HG03432 (cell line): ENCODE results near the gene LHFPL3.
"Not testable (repeated sequence)": the region's sequence is repeated elsewhere in the genome, so short reads cannot be mapped to it uniquely, and the experiment has no call there.

Experiments used
- ATAC-seq: cut with Tn5 transposase; IDR thresholded peaks from one replicate; pipeline ENCODE4 v1.9.1; 2021; ENCODE audit warnings: mild to moderate bottlenecking, moderate library complexity; ENCODE audit not compliant: unreplicated experiment

Gene LHFPL3

GRCh38 chr7:104661575-104661974 is 333.2 kb downstream of the LHFPL3 start:
- no peak for ATAC-seq

- no peak for ATAC-seq
These were observed 336.2 kb downstream of the LHFPL3 start for GRCh38 chr7:104664648-104665047.

- no peak for ATAC-seq
These were observed 349.2 kb downstream of the LHFPL3 start for GRCh38 chr7:104677587-104677986.

GRCh38 chr7:104679085-104679484 is 350.7 kb downstream of the LHFPL3 start:
- no peak for ATAC-seq

GRCh38 chr7:104686286-104686685 is 357.9 kb downstream of the LHFPL3 start:
- ATAC-seq: no peak

- ATAC-seq: no peak
These were observed 366.3 kb downstream of the LHFPL3 start for GRCh38 chr7:104694710-104695109.

GRCh38 chr7:104695563-104695962 is 367.2 kb downstream of the LHFPL3 start:
- ATAC-seq: no peak

GRCh38 chr7:104700336-104700735 is 371.9 kb downstream of the LHFPL3 start:
- no peak for ATAC-seq

- ATAC-seq: not testable (repeated sequence)
These were observed 392.6 kb downstream of the LHFPL3 start for GRCh38 chr7:104721027-104721426.

GRCh38 chr7:104723001-104723400 is 394.6 kb downstream of the LHFPL3 start:
- no peak for ATAC-seq

GRCh38 chr7:104758504-104758903 is 430.1 kb downstream of the LHFPL3 start:
- ATAC-seq: no peak

GRCh38 chr7:104761892-104762291 is 433.5 kb downstream of the LHFPL3 start:
- ATAC-seq: no peak

GRCh38 chr7:104767113-104767512 is 438.7 kb downstream of the LHFPL3 start:
- ATAC-seq: no peak

- no peak for ATAC-seq
These were observed 439.6 kb downstream of the LHFPL3 start for GRCh38 chr7:104767826-104768536.

GRCh38 chr7:104772405-104773345 is 444.3 kb downstream of the LHFPL3 start:
- no peak for ATAC-seq

- no peak for ATAC-seq
These were observed 445.4 kb downstream of the LHFPL3 start for GRCh38 chr7:104773796-104774195.

GRCh38 chr7:104775531-104775930 is 447.1 kb downstream of the LHFPL3 start:
- ATAC-seq: no peak

GRCh38 chr7:104777301-104777800 is 448.9 kb downstream of the LHFPL3 start:
- no peak for ATAC-seq

- no peak for ATAC-seq
These were observed 451.5 kb downstream of the LHFPL3 start for GRCh38 chr7:104779888-104780287.

GRCh38 chr7:104784686-104785085 is 456.3 kb downstream of the LHFPL3 start:
- ATAC-seq: no peak

GRCh38 chr7:104789780-104790179 is 461.4 kb downstream of the LHFPL3 start:
- no peak for ATAC-seq

- no peak for ATAC-seq
These were observed 462.0 kb downstream of the LHFPL3 start for GRCh38 chr7:104790440-104790839.
